SK-N-MC (cell line): ENCODE results near the gene PACRG.

Experiments used
- EZH2 ChIP-seq: fragments of 200-600 bp; sonication (generic); IDR thresholded peaks from one replicate; pipeline ENCODE4 v1.6.1; 2017; ENCODE audit warnings: antibody characterized with exemption
- FOXP2 ChIP-seq: optimal IDR thresholded peaks from 2 replicates; pipeline ENCODE3; 2011; ENCODE audit warnings: mild to moderate bottlenecking, moderate library complexity; ENCODE audit not compliant: insufficient read depth; ENCODE audit errors: extremely low read length, control extremely low read depth
- POLR2AphosphoS5 ChIP-seq: IDR thresholded peaks from 2 replicates; pipeline ENCODE4 v1.6.1; 2012; ENCODE audit warnings: mild to moderate bottlenecking, low read depth, low read length, borderline replicate concordance

DNA sequence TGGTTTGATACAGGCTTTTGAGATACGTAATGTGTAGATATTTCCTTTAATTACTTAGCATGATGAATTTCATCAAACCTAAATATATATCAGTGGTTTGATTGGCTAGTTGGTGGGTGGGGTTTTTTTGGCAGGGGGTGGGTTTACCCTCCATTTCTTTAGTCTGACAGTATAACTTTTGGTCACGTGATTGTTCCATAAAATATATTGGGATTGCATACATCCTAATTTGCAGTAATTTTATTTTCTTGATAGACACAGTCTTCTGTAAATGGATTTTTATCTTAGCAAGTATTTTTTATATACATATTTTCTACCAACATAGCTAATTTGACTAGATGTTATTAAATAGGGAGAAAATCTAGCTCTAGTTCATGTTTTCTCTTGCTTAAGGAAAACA lies 509.3 kb downstream of the PACRG start:
- TF ChIP-seq EZH2 (no peak), POLR2AphosphoS5 (no peak), FOXP2 (no peak)
